A549 (cell line): ENCODE results near the gene ST6GALNAC4. TPM values are rescaled to one million over a fixed set of nuclear protein-coding genes. Genes with fewer than 3 reads are reported as not detected.
A peak's percentile ranks its signal among the peaks of the same experiment; 100 is the strongest.

Experiments used
- ATAC-seq, 2 experiments: fragments of 200-7000 bp in 1 of 2; fragments of >200 bp in 1 of 2; cut with Nextera tagmentation in 1 of 2; cut with Tn5 transposase in 1 of 2; 3 replicates each; pipeline versions ENCODE4 v1.8.0 to v1.9.1; 2018 to 2020; ENCODE audit warnings: mild to moderate bottlenecking in 1 of 2, moderate library complexity in 1 of 2
- CTCF ChIA-PET: fragments of 300-600 bp; sonication (Branson Sonifier 250); formaldehyde crosslinking; extraction: SDS; loops from one replicate; lab custom pipeline; 2021; ENCODE audit warnings: antibody characterized with exemption, inconsistent platforms; lab: Yijun Ruan, JAX
- POLR2A ChIA-PET: fragments of 350-600 bp; formaldehyde crosslinking; extraction: SDS; loops from one replicate; lab custom pipeline; 2021; ENCODE audit warnings: antibody characterized with exemption, inconsistent platforms; lab: Yijun Ruan, JAX
- DNase-seq, 2 experiments: peaks; one replicate each; pipeline versions ENCODE4 v3.0.0 to v3.0.0-alpha.2; 2011 to 2016; ENCODE audit warnings: low read depth in 1 of 2, low spot score in 1 of 2
- FAIRE-seq: peaks from 2 replicates; lab custom pipeline; 2011; peaks lifted over from hg19 to GRCh38; lab: Jason Lieb, UNC
- H3K27ac ChIP-seq, 2 experiments: fragments of >200 bp; sonication (Bioruptor Twin); formaldehyde crosslinking; 3 replicates each; pipeline ENCODE4 v1.5.1; 2016 to 2017
- H3K4me1 ChIP-seq: fragments of >200 bp; sonication (Bioruptor Twin); formaldehyde crosslinking; 3 replicates; pipeline ENCODE4 v1.6.1; 2016
- H3K4me2 ChIP-seq: fragments of >200 bp; sonication (Bioruptor Twin); formaldehyde crosslinking; 3 replicates; pipeline ENCODE4 v1.6.1; 2016
- H3K4me3 ChIP-seq: fragments of >200 bp; sonication (Bioruptor Twin); formaldehyde crosslinking; 3 replicates; pipeline ENCODE4 v1.5.1; 2016
- H3K9me3 ChIP-seq: fragments of >200 bp; sonication (Bioruptor Twin); formaldehyde crosslinking; 3 replicates; pipeline ENCODE4 v1.6.1; 2016
- BCL3 ChIP-seq: fragments of >200 bp; sonication (Bioruptor Twin); formaldehyde crosslinking; IDR thresholded peaks from 3 replicates; pipeline ENCODE4 v1.6.1; 2016
- BHLHE40 ChIP-seq: IDR thresholded peaks from 2 replicates; pipeline ENCODE4 v1.6.1; 2012; ENCODE audit warnings: low read depth, low read length, inconsistent platforms
- CBX2 ChIP-seq: fragments of 200-600 bp; sonication (generic); IDR thresholded peaks from 2 replicates; pipeline ENCODE4 v1.6.1; 2016; ENCODE audit warnings: low read depth, mild to moderate bottlenecking, borderline replicate concordance
- CHD2 ChIP-seq: fragments of 150-350 bp; IDR thresholded peaks from 2 replicates; pipeline ENCODE4 v1.6.1; 2014; ENCODE audit warnings: low read length; ENCODE audit not compliant: partially characterized antibody
- EHMT2 ChIP-seq: fragments of 200-600 bp; sonication (generic); IDR thresholded peaks from 2 replicates; pipeline ENCODE4 v1.6.1; 2016; ENCODE audit warnings: antibody characterized with exemption, low read depth, mild to moderate bottlenecking, moderate library complexity
- EP300 ChIP-seq, 2 experiments: fragments of >200 bp; sonication (Bioruptor Twin); formaldehyde crosslinking; IDR thresholded peaks; 2 replicates in 1 of 2; 3 replicates in 1 of 2; pipeline ENCODE4 v1.6.1; 2016 to 2017
- FOSL2 ChIP-seq, 2 experiments: fragments of 450-650 bp in 1 of 2; fragments of >200 bp in 1 of 2; sonication (Bioruptor Twin) in 1 of 2; formaldehyde crosslinking; IDR thresholded peaks; 2 replicates each; pipeline versions ENCODE4 v1.5.0 to v1.6.1; 2016 to 2020; ENCODE audit warnings: mild to moderate bottlenecking in 1 of 2, moderate library complexity in 1 of 2
- FOXS1 ChIP-seq: fragments of 250-450 bp; sonication (Bioruptor Pico); IDR thresholded peaks from 2 replicates; pipeline ENCODE4 v1.5.0; 2020; ENCODE audit warnings: mild to moderate bottlenecking, moderate library complexity
- HOXB13 ChIP-seq: fragments of 250-450 bp; sonication (Bioruptor Pico); IDR thresholded peaks from 2 replicates; pipeline ENCODE4 v1.5.0; 2020; ENCODE audit warnings: low read depth, mild to moderate bottlenecking, moderate library complexity
- JUN ChIP-seq, 2 experiments: fragments of >200 bp; sonication (Bioruptor Twin); formaldehyde crosslinking; IDR thresholded peaks; 2 replicates in 1 of 2; 3 replicates in 1 of 2; pipeline ENCODE4 v1.6.1; 2016 to 2017
- NFE2L2 ChIP-seq: fragments of 150-350 bp; conservative IDR thresholded peaks from 2 replicates; pipeline ENCODE4 v1.6.1; 2014; ENCODE audit warnings: low read length
- POLR2A ChIP-seq: IDR thresholded peaks from 2 replicates; pipeline ENCODE4 v1.6.1; 2012; ENCODE audit warnings: mild to moderate bottlenecking, low read length
- RAD21 ChIP-seq, 2 experiments: fragments of >200 bp in 1 of 2; sonication (Bioruptor Twin) in 1 of 2; formaldehyde crosslinking in 1 of 2; IDR thresholded peaks in 1 of 2; conservative IDR thresholded peaks in 1 of 2; 2 replicates in 1 of 2; 3 replicates in 1 of 2; pipeline ENCODE4 v1.6.1; 2012 to 2018; ENCODE audit warnings: inconsistent platforms in 1 of 2
- SREBF2 ChIP-seq: fragments of 450-650 bp; IDR thresholded peaks from 2 replicates; pipeline ENCODE4 v1.6.1; 2014; ENCODE audit warnings: mild to moderate bottlenecking, moderate library complexity
- TFCP2L1 ChIP-seq: fragments of 250-450 bp; sonication (Bioruptor Pico); IDR thresholded peaks from 2 replicates; pipeline ENCODE4 v1.5.0; 2021; ENCODE audit warnings: mild to moderate bottlenecking
- TP53 ChIP-seq: fragments of 250-450 bp; sonication (Bioruptor Pico); IDR thresholded peaks from 2 replicates; pipeline ENCODE4 v1.5.0; 2021; ENCODE audit warnings: mild to moderate bottlenecking, moderate library complexity
- USF2 ChIP-seq: fragments of 450-650 bp; IDR thresholded peaks from 2 replicates; pipeline ENCODE4 v1.6.1; 2014; ENCODE audit warnings: antibody characterized with exemption
- ZC3H11A ChIP-seq: fragments of 450-650 bp; IDR thresholded peaks from 2 replicates; pipeline ENCODE4 v1.6.1; 2014; ENCODE audit warnings: antibody characterized with exemption, mild to moderate bottlenecking
- ZFP36 ChIP-seq: fragments of 450-650 bp; IDR thresholded peaks from 2 replicates; pipeline ENCODE4 v1.6.1; 2014; ENCODE audit warnings: borderline replicate concordance; ENCODE audit not compliant: partially characterized antibody
- ZNF302 ChIP-seq: fragments of 250-450 bp; sonication (Bioruptor Pico); IDR thresholded peaks from 2 replicates; pipeline ENCODE4 v1.9.0; 2021; ENCODE audit warnings: inconsistent platforms, mild to moderate bottlenecking, moderate library complexity
- WGBS: methylation state at CpG from one replicate; pipeline ENCODE4 v1.1.6; 2017; ENCODE audit errors: missing lambda C conversion rate; 5-methylcytosine and 5-hydroxymethylcytosine counted together
- polyA plus RNA-seq, 4 experiments: library from polyadenylated mRNA; depleted of rRNA in 3 of 4; stranded (reverse); fragments of >200 nt; fragmentation: RNase III in 1 of 4; extraction: RNeasy Plus Mini Kit Qiagen cat#74134 plus additional on column Dnase treatment in 1 of 4; gene quantifications; 2 replicates in 3 of 4; 3 replicates in 1 of 4; pipeline ENCODE4 v1.2.3, GENCODE V29; 2011 to 2017
- TF ChIP-seq, protein P1 (sequence below): IDR thresholded peaks from 2 replicates; pipeline ENCODE4 v1.6.1; 2012
- TF ChIP-seq, protein P2 (sequence below): fragments of 250-450 bp; sonication (Bioruptor Pico); IDR thresholded peaks from 2 replicates; pipeline ENCODE4 v1.5.0; 2021; ENCODE audit warnings: mild to moderate bottlenecking, moderate library complexity, borderline replicate concordance
- TF ChIP-seq, protein P3 (sequence below): fragments of 250-450 bp; sonication (Bioruptor Pico); IDR thresholded peaks from 2 replicates; pipeline ENCODE4 v1.5.0; 2020; ENCODE audit warnings: low read depth, mild to moderate bottlenecking, moderate library complexity

The ST6GALNAC4 gene
- polyA plus RNA-seq, 2 of the 4 experiments (the other 2 are of a cell fraction): 11.0 to 24.8 TPM

- ChIA-PET POLR2A (no interaction called here), CTCF (interaction anchor here (1.1 to 6.5 kb wide), 5 partner anchors 12 to 151 kb away, joined by 3 to 50 read pairs (median 6); partner anchors contain the start of gene TOR2A)
- H3K4me1 ChIP-seq: peaks cover 5% of the 10 kb centered on the region; the same call in 1 of the 3 replicates
- no peak for FAIRE-seq
- no peak overlapping the region for H3K4me2 ChIP-seq
- no peak overlapping the region for H3K4me3 ChIP-seq
- no peaks in the 10 kb centered on the region for H3K9me3 ChIP-seq
- 73% methylated on average over 13 of the region's 13 CpGs for WGBS
- no peak overlapping the region for H3K27ac ChIP-seq
- ATAC-seq: peak in 1 of 2 experiments; percentile 10; a peak in 1 of 6 replicates
- TF ChIP-seq ZC3H11A (no peak), POLR2A (no peak), BHLHE40 (no peak), ZFP36 (no peak), USF2 (no peak), BCL3 (no peak), ZNF302 (CRISPR knock-in tag) (no peak), CBX2 (no peak)
- TF ChIP-seq, protein P1, sequence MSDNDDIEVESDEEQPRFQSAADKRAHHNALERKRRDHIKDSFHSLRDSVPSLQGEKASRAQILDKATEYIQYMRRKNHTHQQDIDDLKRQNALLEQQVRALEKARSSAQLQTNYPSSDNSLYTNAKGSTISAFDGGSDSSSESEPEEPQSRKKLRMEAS: no peak
- TF ChIP-seq, protein P2, sequence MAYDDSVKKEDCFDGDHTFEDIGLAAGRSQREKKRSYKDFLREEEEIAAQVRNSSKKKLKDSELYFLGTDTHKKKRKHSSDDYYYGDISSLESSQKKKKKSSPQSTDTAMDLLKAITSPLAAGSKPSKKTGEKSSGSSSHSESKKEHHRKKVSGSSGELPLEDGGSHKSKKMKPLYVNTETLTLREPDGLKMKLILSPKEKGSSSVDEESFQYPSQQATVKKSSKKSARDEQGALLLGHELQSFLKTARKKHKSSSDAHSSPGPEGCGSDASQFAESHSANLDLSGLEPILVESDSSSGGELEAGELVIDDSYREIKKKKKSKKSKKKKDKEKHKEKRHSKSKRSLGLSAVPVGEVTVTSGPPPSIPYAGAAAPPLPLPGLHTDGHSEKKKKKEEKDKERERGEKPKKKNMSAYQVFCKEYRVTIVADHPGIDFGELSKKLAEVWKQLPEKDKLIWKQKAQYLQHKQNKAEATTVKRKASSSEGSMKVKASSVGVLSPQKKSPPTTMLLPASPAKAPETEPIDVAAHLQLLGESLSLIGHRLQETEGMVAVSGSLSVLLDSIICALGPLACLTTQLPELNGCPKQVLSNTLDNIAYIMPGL (CRISPR knock-in tag): no peak
- no peak for DNase-seq
Measured at GRCh38 chr9:127885508-127886281, 31.1 kb downstream of the ST6GALNAC4 start.

DNA sequence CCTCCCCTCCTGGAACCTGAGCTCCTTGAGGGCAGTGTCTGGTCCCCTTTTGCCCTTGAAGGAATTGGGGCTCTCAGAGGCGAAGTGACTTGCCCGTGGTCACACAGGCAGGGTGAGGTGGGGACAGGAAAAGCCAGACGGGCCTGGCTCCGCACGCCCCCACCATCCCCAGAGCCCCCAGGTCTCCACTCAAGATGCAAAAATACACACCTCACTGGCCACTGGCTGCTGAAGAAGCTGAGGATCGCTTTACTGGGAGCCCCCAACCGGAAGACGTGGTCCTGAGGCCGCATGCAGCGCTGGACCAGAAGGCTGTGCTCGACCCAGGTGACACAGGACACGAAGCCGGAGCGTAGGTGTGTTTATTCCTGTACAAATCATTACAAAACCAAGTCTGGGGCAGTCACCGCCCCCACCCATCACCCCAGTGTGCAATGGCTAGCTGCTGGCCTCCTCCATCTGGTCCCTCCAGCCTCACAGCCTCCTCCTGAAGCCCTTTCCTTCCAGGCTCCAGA is 31.8 kb downstream of the ST6GALNAC4 start:
- CTCF ChIA-PET: interaction anchor here (1.0 to 6.5 kb wide), 5 partner anchors 11 to 150 kb away, joined by 3 to 50 read pairs (median 6); partner anchors contain the start of gene TOR2A

More for the DNA sequence above, 31.8 kb downstream of the ST6GALNAC4 start:
- no peak overlapping the region for H3K27ac ChIP-seq
- no peak for TF ChIP-seq FOSL2 (IDR thresholded peaks at IDR 0.05)
- no peak for TF ChIP-seq FOSL2 (CRISPR knock-in tag; IDR thresholded peaks at IDR 0.05)
- TF ChIP-seq JUN (IDR thresholded peaks at IDR 0.05): no peak
- TF ChIP-seq, protein P3, sequence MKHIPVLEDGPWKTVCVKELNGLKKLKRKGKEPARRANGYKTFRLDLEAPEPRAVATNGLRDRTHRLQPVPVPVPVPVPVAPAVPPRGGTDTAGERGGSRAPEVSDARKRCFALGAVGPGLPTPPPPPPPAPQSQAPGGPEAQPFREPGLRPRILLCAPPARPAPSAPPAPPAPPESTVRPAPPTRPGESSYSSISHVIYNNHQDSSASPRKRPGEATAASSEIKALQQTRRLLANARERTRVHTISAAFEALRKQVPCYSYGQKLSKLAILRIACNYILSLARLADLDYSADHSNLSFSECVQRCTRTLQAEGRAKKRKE (CRISPR knock-in tag): no peak
- no peak for TF ChIP-seq POLR2A
- no peak for TF ChIP-seq TP53
- no peak for TF ChIP-seq TFCP2L1 (CRISPR knock-in tag)
- no peak for TF ChIP-seq BHLHE40
- TF ChIP-seq SREBF2: no peak
- TF ChIP-seq ZFP36: no peak
- no peak for TF ChIP-seq HOXB13 (CRISPR knock-in tag)
- no peak for TF ChIP-seq CHD2
- TF ChIP-seq FOXS1 (CRISPR knock-in tag): no peak
- no peak for TF ChIP-seq RAD21 (conservative IDR thresholded peaks at IDR 0.05 in 1 of 2, IDR thresholded peaks at IDR 0.05 in 1 of 2)
- TF ChIP-seq BCL3: no peak
- no peak for TF ChIP-seq EHMT2
- no peak for TF ChIP-seq CBX2
- no peak for TF ChIP-seq NFE2L2
- TF ChIP-seq EP300 (IDR thresholded peaks at IDR 0.05): no peak
- TF ChIP-seq ZNF302 (CRISPR knock-in tag): no peak
- no peaks in the 10 kb centered on the region for H3K9me3 ChIP-seq
- ATAC-seq: no peak; a peak in 1 of 6 replicates
- H3K4me1 ChIP-seq: peaks cover 5% of the 10 kb centered on the region; the same call in 1 of the 3 replicates
- WGBS: 91% methylated on average over 15 of the region's 15 CpGs
- H3K4me3 ChIP-seq: no peak overlapping the region
- DNase-seq: no peak
- FAIRE-seq: no peak
- no peak overlapping the region for H3K4me2 ChIP-seq
- POLR2A ChIA-PET: no interaction called here
